ENCODE results near the gene TIMP1.

TIMP1 gene

GRCh38 chrX:47608130-47608810 is 26.0 kb downstream of the TIMP1 start:
- DNase-seq = no peak

GRCh38 chrX:47610511-47610910 is 28.3 kb downstream of the TIMP1 start:
- no peak for DNase-seq

- DNase-seq = no peak
These were observed 29.3 kb downstream of the TIMP1 start for GRCh38 chrX:47611489-47611888.

- DNase-seq = no peak
These were observed 29.7 kb downstream of the TIMP1 start for GRCh38 chrX:47611926-47612325.

- DNase-seq = no peak
These were observed 30.2 kb downstream of the TIMP1 start for GRCh38 chrX:47612418-47612817.

- no peak for DNase-seq
These were observed 30.8 kb downstream of the TIMP1 start for GRCh38 chrX:47613082-47613481.

GRCh38 chrX:47614618-47615017 is 32.4 kb downstream of the TIMP1 start:
- no peak for DNase-seq

GRCh38 chrX:47618923-47619485 is 36.8 kb downstream of the TIMP1 start:
- DNase-seq = no peak

GRCh38 chrX:47619486-47620302 is 37.5 kb downstream of the TIMP1 start, which contains the start of gene SYN1:
Gene SYN1, minus strand, starts transcription at chrX:47619857. Its CDS starts 129 bp downstream, at chrX:47619728.
- peak; percentile 22 for DNase-seq

GRCh38 chrX:47620303-47620685 is 38.1 kb downstream of the TIMP1 start:
- no peak for DNase-seq

- no peak for DNase-seq
These were observed 39.6 kb downstream of the TIMP1 start for GRCh38 chrX:47621851-47622250.

GRCh38 chrX:47623540-47624027 is 41.3 kb downstream of the TIMP1 start:
- no peak for DNase-seq

- no peak for DNase-seq
These were observed 43.1 kb downstream of the TIMP1 start for GRCh38 chrX:47625365-47625764.

GRCh38 chrX:47628982-47629381 is 46.7 kb downstream of the TIMP1 start:
- DNase-seq = no peak

- no peak for DNase-seq
These were observed 47.4 kb downstream of the TIMP1 start, which contains the start of gene CFP for GRCh38 chrX:47629419-47630200. Gene CFP, minus strand, starts transcription at chrX:47629930. Its CDS starts 86 bp downstream, at chrX:47629844.

- DNase-seq = no peak
These were observed 49.4 kb downstream of the TIMP1 start for GRCh38 chrX:47631676-47632075.

- no peak for DNase-seq
These were observed 50.4 kb downstream of the TIMP1 start for GRCh38 chrX:47632666-47633065.

GRCh38 chrX:47633689-47634590 is 51.7 kb downstream of the TIMP1 start:
- DNase-seq = no peak

- DNase-seq = no peak
These were observed 52.8 kb downstream of the TIMP1 start for GRCh38 chrX:47634871-47635575.

All from KG1 (cell line).